Activated naive CD4-positive, alpha-beta T cell treated with anti-CD3 and anti-CD28 coated beads for 36 hours (primary cell): Measurements from ENCODE around the gene OAS1. TPM values are rescaled to one million over a fixed set of nuclear protein-coding genes. Genes with fewer than 3 reads are reported as not detected.
A peak's percentile ranks its signal among the peaks of the same experiment; 100 is the strongest.

ENCODE experiments used
- CTCF ChIA-PET: fragments of 350-600 bp; sonication (Branson Sonifier 250); formaldehyde crosslinking; loops from one replicate; lab custom pipeline; 2021; ENCODE audit warnings: antibody characterized with exemption; lab: Charles Lee
- DNase-seq: peaks from one replicate; pipeline ENCODE4 v3.0.0-alpha.2; 2020
- H3K27ac Mint-ChIP-seq: one replicate; pipeline ENCODE4 v1.8.0; 2021; ENCODE audit warnings: mild to moderate bottlenecking, mixed read lengths
- H3K27me3 Mint-ChIP-seq: one replicate; pipeline ENCODE4 v1.8.0; 2021; ENCODE audit warnings: low read depth, mixed read lengths
- H3K36me3 Mint-ChIP-seq: one replicate; pipeline ENCODE4 v1.8.0; 2021; ENCODE audit warnings: low read depth, mixed read lengths
- H3K4me1 Mint-ChIP-seq: one replicate; pipeline ENCODE4 v1.8.0; 2021; ENCODE audit warnings: low read depth, mixed read lengths
- H3K4me3 Mint-ChIP-seq: one replicate; pipeline ENCODE4 v1.8.0; 2021; ENCODE audit warnings: mild to moderate bottlenecking, moderate library complexity, mixed read lengths
- H3K9me3 Mint-ChIP-seq: one replicate; pipeline ENCODE4 v1.8.0; 2021; ENCODE audit warnings: mixed read lengths
- intact Hi-C: fragments of 100-400 bp; cut with micrococcal nuclease; formaldehyde crosslinking; loops from one replicate; pipeline ENCODE4 v1.15.1; 2023
- total RNA-seq, 2 experiments: library from RNA; stranded (reverse); gene quantifications; one replicate each; pipeline ENCODE4 v1.2.3, GENCODE V29; 2021

OAS1 gene
- total RNA-seq, 2 experiments from 2014 or later, result 41.6 to 41.7 TPM

DNA sequence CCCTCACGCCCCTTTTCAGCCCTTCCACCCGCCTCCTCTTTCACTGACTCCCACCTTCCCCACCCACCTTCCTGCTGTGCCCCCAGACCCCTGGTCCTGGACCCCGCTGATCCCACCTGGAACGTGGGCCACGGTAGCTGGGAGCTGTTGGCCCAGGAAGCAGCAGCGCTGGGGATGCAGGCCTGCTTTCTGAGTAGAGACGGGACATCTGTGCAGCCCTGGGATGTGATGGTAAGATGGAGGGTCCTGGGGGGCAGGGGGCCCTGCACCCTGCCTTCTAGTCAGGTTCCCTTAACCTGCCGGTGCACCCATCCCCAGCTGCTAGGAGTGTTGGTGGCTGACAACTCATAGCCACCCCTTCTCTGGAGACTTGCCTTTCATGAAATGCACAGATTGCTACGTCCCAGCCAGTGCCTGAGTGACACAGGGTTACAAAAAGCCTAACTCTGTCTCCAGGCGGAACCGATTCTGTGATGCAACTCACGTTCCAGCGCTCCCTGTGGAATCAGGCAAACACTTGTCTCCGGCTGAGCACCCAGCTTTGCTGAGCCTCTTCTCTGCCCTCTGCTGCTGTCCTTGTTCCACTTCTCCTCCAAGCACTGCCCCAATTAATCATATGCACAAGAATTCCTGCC is 56.6 kb downstream of the OAS1 start:
- CTCF ChIA-PET, result interaction anchor here (1.1 to 1.4 kb wide), 3 partner anchors 30 to 63 kb away, joined by 3 to 4 read pairs (median 4); no protein-coding TSS in a partner anchor
- Mint-ChIP-seq H3K4me3 (no peak overlapping the region), H3K27me3 (no peaks in the 10 kb centered on the region), H3K27ac (no peak overlapping the region), H3K36me3 (peaks cover 34% of the 10 kb centered on the region), H3K4me1 (no peaks in the 10 kb centered on the region), H3K9me3 (peaks cover 5% of the 10 kb centered on the region)
- intact Hi-C loops, result no loop called here
- DNase-seq, result no peak

DNA sequence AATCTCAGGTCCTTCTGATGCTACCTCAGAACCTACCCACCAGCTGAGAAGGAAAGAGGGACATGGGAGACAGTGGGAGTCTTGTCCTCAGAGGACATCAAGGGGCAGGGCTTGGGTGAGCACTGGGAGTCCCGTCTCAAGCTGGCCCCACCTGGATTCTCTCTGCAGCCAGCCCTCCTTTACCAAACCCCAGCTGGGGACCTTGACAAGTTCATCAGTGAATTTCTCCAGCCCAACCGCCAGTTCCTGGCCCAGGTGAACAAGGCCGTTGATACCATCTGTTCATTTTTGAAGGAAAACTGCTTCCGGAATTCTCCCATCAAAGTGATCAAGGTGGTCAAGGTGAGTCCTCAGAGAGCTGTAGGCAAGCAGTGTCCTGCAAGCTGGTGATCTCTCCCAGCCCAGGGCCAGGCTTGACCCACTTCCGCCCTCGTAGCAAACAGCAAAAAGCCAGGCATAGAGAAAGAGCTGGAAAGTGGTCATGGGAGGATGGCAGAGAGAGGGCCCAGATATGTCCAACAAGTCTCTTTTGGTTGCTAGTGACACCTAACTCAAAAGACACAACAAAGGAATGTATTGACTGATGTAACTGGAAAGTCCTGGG is 57.4 kb downstream of the OAS1 start:
- CTCF ChIA-PET, result interaction anchor here (1.2 to 1.4 kb wide), 2 partner anchors 63 to 84 kb away, joined by 3 to 4 read pairs; no protein-coding TSS in a partner anchor
- Mint-ChIP-seq H3K4me1 (no peaks in the 10 kb centered on the region), H3K27ac (no peak overlapping the region), H3K9me3 (peaks cover 5% of the 10 kb centered on the region), H3K36me3 (peaks cover 33% of the 10 kb centered on the region), H3K27me3 (no peaks in the 10 kb centered on the region), H3K4me3 (no peak overlapping the region)
- DNase-seq, result no peak
- intact Hi-C loops, result no loop called here

DNA sequence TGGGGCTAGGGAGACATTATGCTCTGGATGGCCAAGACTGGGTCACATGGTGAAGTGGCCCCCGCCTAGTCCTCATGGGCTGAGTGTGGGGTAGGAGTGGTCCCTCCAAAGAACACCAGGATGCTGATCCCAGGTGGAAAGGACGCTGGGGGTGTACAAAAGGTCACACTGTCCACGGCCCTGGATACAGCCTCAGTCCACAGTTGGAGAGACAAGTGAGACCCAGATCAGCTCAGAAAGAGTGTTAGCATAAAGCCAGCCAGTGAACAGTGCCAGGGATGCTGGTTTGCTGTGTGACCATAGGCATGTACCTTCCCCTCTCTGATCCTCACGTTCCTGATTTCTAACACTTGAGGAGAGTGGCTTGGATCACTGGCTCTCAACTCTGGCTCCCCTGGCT is 58.2 kb downstream of the OAS1 start:
- H3K27me3 Mint-ChIP-seq, result no peaks in the 10 kb centered on the region
- CTCF ChIA-PET, result interaction anchor here (1.2 kb wide), 1 partner anchor 84 kb away, joined by 3 read pairs; no protein-coding TSS in a partner anchor
- H3K36me3 Mint-ChIP-seq, result peaks cover 27% of the 10 kb centered on the region

DNA sequence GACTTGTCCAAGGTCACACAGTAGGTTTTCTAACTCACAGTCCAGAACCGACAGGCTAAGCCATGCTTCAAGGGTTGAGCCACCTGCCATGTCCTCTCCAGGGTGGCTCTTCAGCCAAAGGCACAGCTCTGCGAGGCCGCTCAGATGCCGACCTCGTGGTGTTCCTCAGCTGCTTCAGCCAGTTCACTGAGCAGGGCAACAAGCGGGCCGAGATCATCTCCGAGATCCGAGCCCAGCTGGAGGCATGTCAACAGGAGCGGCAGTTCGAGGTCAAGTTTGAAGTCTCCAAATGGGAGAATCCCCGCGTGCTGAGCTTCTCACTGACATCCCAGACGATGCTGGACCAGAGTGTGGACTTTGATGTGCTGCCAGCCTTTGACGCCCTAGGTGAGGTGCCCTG is 58.9 kb downstream of the OAS1 start:
- intact Hi-C loops, result no loop called here
- CTCF ChIA-PET, result no interaction called here
- Mint-ChIP-seq H3K4me1 (no peaks in the 10 kb centered on the region), H3K36me3 (peaks cover 25% of the 10 kb centered on the region), H3K27ac (no peak overlapping the region), H3K4me3 (no peak overlapping the region), H3K27me3 (no peaks in the 10 kb centered on the region), H3K9me3 (no peaks in the 10 kb centered on the region)
- no peak for DNase-seq

More for the DNA sequence above, 58.2 kb downstream of the OAS1 start:
- no peak for DNase-seq
- H3K9me3 Mint-ChIP-seq, result no peaks in the 10 kb centered on the region
- no peak overlapping the region for H3K4me3 Mint-ChIP-seq
- intact Hi-C loops, result no loop called here
- H3K27ac Mint-ChIP-seq, result no peak overlapping the region
- H3K4me1 Mint-ChIP-seq, result no peaks in the 10 kb centered on the region

DNA sequence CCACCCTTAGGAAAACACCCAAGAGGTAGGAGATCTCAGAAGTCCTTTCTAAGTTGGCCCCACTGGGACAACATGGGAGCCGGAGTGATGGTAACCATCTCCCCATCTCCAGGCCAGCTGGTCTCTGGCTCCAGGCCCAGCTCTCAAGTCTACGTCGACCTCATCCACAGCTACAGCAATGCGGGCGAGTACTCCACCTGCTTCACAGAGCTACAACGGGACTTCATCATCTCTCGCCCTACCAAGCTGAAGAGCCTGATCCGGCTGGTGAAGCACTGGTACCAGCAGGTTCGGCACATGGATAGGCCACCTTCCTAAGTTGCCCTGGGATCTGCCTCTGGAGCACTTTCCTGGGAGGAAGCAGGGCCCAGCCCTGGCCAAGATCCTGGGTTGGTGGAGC is 60.5 kb downstream of the OAS1 start:
- Mint-ChIP-seq H3K9me3 (no peaks in the 10 kb centered on the region), H3K4me1 (no peaks in the 10 kb centered on the region), H3K36me3 (peaks cover 11% of the 10 kb centered on the region), H3K27me3 (no peaks in the 10 kb centered on the region), H3K27ac (no peak overlapping the region), H3K4me3 (no peak overlapping the region)
- intact Hi-C loops, result no loop called here
- CTCF ChIA-PET, result interaction anchor here (1.0 kb wide), 1 partner anchor 26 kb away, joined by 3 read pairs; no protein-coding TSS in a partner anchor
- no peak for DNase-seq

- CTCF ChIA-PET, result interaction anchor here (1.0 kb wide), 1 partner anchor 25 kb away, joined by 3 read pairs; no protein-coding TSS in a partner anchor
These were observed 61.1 kb downstream of the OAS1 start for GRCh38 chr12:112967858-112968257.

More at GRCh38 chr12:112967858-112968257, 61.1 kb downstream of the OAS1 start:
- no peak overlapping the region for H3K4me3 Mint-ChIP-seq
- H3K4me1 Mint-ChIP-seq, result no peaks in the 10 kb centered on the region
- no peaks in the 10 kb centered on the region for H3K9me3 Mint-ChIP-seq
- no peak for DNase-seq
- H3K27ac Mint-ChIP-seq, result peak overlapping the region; percentile 53
- intact Hi-C loops, result no loop called here
- no peaks in the 10 kb centered on the region for H3K27me3 Mint-ChIP-seq
- peaks cover 11% of the 10 kb centered on the region for H3K36me3 Mint-ChIP-seq

Other genes starting within 250 kb of the OAS1 start
- not detected for gene RPH3A, start 115.2 kb upstream of the OAS1 start, total RNA-seq
- 10 to 100 TPM; 26.1 to 28.0 TPM for gene OAS3, start 31.5 kb downstream of the OAS1 start, total RNA-seq
- 100 to 1,000 TPM; 191 to 196 TPM for gene OAS2, start 71.6 kb downstream of the OAS1 start, total RNA-seq
- gene DTX1, start 149.8 kb downstream of the OAS1 start, total RNA-seq, result 10 to 100 TPM in 1 of 2 experiments, 1 to 10 TPM in 1; 8.3 to 10.7 TPM
- 1 to 10 TPM; 2.6 to 3.2 TPM for gene RASAL1, start 228.8 kb downstream of the OAS1 start, total RNA-seq
- 1 to 10 TPM in 1 of 2 experiments, under 1 TPM in 1; 0.57 to 1.3 TPM for gene CFAP73, start 242.8 kb downstream of the OAS1 start, total RNA-seq